HG03521 (cell line): Measurements from ENCODE around the gene RABL3.
"Not testable (repeated sequence)": the region's sequence is repeated elsewhere in the genome, so short reads cannot be mapped to it uniquely, and the experiment has no call there.

Experiments used
- ATAC-seq: cut with Tn5 transposase; IDR thresholded peaks from one replicate; pipeline ENCODE4 v1.9.1; 2021; ENCODE audit warnings: mild to moderate bottlenecking, moderate library complexity; ENCODE audit not compliant: unreplicated experiment

Gene RABL3

GRCh38 chr3:120649830-120650233 lies 92.5 kb downstream of the RABL3 start:
- no peak for ATAC-seq

- ATAC-seq = no peak
These were observed 94.0 kb downstream of the RABL3 start for GRCh38 chr3:120648290-120648689.

GRCh38 chr3:120646771-120647432 lies 95.4 kb downstream of the RABL3 start:
- no peak for ATAC-seq

- ATAC-seq = no peak
These were observed 97.1 kb downstream of the RABL3 start for GRCh38 chr3:120645083-120645845.

GRCh38 chr3:120642368-120642948 lies 99.9 kb downstream of the RABL3 start:
- ATAC-seq = peak; percentile 56

- no peak for ATAC-seq
These were observed 100.5 kb downstream of the RABL3 start for GRCh38 chr3:120641696-120642246.

GRCh38 chr3:120640231-120640630 lies 102.1 kb downstream of the RABL3 start:
- no peak for ATAC-seq

GRCh38 chr3:120638820-120639219 lies 103.5 kb downstream of the RABL3 start:
- ATAC-seq = not testable (repeated sequence)

- ATAC-seq = no peak
These were observed 104.3 kb downstream of the RABL3 start for GRCh38 chr3:120637851-120638559.

- no peak for ATAC-seq
These were observed 105.4 kb downstream of the RABL3 start for GRCh38 chr3:120636795-120637401.
